ENCODE measurements around the gene CTNND1.

Gene CTNND1

GRCh38 chr11:57787006-57787604 lies 25.5 kb downstream of the CTNND1 start:
- TF ChIP-seq, protein P1, sequence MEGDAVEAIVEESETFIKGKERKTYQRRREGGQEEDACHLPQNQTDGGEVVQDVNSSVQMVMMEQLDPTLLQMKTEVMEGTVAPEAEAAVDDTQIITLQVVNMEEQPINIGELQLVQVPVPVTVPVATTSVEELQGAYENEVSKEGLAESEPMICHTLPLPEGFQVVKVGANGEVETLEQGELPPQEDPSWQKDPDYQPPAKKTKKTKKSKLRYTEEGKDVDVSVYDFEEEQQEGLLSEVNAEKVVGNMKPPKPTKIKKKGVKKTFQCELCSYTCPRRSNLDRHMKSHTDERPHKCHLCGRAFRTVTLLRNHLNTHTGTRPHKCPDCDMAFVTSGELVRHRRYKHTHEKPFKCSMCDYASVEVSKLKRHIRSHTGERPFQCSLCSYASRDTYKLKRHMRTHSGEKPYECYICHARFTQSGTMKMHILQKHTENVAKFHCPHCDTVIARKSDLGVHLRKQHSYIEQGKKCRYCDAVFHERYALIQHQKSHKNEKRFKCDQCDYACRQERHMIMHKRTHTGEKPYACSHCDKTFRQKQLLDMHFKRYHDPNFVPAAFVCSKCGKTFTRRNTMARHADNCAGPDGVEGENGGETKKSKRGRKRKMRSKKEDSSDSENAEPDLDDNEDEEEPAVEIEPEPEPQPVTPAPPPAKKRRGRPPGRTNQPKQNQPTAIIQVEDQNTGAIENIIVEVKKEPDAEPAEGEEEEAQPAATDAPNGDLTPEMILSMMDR (IDR thresholded peaks at IDR 0.05), result no peak

DNA sequence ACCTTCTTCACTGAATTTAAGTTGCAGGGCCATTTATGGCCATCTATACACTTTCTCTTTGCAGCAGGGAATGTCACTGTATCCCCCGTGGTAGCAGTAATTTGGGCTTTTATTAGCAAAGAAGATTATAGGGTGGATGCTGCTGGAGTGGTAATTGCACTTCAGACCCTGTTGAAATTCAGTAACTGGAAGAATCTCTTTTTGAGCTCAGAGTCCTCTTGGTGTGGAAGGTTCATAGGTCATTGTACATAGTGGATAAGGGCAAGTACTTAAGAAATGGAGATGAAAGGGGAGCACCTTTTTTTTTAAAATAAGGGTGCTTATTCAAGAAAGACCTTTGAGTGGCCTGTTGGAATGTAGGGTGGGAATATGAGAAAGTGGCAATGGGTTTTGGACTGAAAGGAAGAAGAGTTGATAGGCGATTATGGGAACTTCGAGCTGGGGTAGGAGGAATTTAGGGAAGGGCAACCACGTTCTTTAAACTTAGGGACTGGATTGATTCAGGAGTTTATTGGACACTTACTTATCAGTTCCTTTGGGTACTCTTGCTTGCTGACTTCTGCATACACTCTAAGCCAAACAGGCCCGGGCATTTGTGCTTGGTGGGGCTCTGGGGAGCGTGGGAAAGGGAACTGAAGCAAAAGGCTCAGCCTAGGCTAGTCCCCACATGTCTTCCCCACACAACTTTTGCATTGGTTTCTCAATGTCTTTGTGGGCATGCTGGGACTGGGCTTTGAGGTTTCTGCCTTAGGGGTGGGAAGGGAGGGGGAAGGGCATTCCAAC lies 26.5 kb downstream of the CTNND1 start:
- TF ChIP-seq, protein P1 (IDR thresholded peaks at IDR 0.05), result no peak

- TF ChIP-seq, protein P1 (IDR thresholded peaks at IDR 0.05), result no peak
These were observed 27.1 kb downstream of the CTNND1 start for GRCh38 chr11:57788703-57789088.

DNA sequence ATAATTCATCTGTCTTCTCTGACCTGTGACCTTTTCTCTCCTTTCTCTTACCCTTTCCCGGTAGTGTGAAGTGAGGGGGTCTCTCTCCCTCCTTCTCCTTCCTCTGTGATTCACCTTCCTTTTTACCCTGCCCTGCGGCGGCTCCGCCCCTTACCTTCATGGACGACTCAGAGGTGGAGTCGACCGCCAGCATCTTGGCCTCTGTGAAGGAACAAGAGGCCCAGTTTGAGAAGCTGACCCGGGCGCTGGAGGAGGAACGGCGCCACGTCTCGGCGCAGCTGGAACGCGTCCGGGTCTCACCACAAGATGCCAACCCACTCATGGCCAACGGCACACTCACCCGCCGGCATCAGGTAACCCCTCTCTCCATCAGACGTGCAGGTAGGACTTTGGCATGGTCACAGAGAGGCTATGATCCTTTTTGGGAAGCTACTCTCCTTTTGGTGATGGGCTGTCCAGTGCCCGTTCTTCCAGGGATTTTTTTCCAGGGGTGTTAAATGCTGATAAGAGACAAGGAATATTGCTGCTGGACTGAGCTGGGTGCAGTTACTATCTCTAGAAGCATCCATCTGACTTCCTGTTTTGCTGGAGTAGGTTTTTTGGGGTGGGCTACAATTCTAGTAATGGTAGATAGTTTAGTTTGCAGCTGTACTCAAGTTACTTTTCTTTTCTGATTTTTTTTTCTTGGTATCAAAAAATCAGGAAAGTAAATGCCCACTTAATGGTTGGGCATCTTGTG lies 29.9 kb downstream of the CTNND1 start:
- TF ChIP-seq, protein P1 (IDR thresholded peaks at IDR 0.05), result no peak

GRCh38 chr11:57792060-57792541 lies 30.5 kb downstream of the CTNND1 start:
- TF ChIP-seq, protein P1 (IDR thresholded peaks at IDR 0.05), result no peak

DNA sequence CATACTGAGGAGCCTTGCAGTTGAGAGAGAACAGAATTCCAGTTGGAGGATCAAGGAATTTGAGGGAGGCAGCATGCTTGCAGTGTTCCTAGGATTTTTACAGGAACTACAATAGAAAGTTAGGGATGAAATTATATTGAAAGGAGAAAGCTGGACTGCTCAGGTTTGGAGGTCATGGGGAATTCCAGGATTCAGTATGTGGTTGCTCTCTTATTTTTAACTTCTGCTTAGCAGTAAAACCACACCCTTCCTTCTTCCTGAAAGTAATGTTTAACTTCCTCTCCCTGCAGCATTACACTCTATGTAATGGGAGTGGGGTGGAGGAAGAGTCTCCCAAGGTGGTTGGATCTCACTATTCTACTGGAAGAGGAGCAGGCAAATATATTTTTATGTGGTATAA lies 31.3 kb downstream of the CTNND1 start:
- TF ChIP-seq, protein P1 (IDR thresholded peaks at IDR 0.05), result no peak

DNA sequence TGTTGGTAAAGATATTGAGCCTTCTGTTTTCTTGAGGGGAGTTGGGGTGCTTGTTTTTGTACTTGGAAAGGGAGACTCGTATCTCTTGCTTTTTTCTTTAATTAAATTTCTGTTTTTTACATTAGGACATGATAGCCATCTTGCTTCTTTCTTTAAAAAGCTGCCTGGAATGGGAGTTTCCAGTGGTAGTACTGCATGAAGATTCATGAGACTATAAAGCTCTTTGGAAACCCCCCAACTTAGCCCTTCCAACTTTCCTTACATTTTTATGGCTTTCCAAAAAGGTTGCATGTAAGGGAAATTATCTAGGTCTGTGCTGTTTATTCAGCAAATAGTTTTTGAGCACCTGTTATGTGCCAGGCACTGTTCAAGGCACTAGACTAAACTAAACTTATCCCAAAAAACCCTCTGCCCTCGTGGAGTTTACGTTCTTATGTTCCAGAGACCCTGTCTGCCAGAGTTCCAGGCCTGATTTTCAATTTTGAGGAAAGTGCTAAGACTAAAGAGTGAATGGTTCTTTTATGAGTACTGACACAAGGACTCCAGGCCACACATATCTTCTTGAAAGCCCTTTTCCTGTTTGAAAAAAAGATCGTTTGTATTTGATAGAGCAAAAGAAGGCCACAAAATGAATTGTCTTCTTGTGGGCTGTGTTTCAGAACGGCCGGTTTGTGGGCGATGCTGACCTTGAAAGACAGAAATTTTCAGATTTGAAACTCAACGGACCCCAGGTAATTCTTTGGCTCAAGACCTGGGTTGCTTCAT lies 31.9 kb downstream of the CTNND1 start:
- TF ChIP-seq, protein P1 (IDR thresholded peaks at IDR 0.05), result no peak
